ENCODE results near the gene SLC2A6.

The SLC2A6 gene

DNA sequence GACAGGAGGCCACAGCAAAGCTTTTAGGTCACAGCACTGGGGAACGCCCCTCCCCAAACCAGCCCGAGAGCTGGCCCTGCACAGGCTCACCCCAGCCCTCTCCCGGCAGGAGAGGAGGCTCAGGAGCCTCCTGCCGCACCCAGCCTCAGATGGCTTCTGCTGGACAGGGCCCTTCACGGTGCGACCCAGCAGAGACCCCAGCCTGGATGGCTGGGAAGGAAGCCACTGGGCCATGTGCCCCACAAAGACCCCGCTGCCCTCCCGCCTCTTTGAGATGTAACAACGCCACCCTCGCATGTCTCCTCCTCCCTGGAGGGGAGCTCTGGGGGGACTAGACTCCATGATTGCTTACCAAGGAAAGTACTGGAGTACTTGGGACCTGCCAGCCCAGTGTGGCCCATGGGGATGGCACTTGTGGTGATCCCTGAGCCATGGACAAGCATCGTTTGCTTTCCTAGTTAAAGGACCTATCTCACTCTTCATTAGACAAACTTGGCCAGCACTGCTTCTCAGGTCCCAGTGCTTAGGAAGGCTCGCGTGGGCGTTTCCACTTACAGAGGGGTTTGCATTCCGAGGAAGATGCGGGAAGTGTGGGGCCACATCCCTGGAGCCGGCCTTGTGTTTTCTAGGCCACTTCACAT is 36.8 kb upstream of the SLC2A6 start:
- DNase-seq (ENCODE audit: low read depth, low spot score), result no peak

DNA sequence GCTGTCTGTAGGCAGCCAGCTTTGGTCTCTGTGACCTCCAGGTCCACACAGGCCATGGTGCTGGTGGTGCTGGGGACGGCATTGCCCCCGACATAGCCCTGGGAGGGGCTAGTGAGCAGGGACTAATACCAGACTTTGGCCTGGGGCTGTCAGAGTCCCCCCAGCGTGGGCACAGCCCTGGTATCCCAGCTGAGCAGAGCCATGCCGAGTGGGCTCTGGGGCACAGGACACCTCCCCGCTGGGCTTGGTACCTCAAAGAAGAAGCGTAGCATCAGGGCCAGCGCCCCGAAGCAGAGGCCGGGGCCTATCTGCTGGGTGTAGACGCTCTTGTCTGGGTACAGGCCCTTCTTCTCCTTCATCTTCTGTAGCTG is 36.3 kb upstream of the SLC2A6 start:
- DNase-seq (ENCODE audit: low read depth, low spot score), result no peak

DNA sequence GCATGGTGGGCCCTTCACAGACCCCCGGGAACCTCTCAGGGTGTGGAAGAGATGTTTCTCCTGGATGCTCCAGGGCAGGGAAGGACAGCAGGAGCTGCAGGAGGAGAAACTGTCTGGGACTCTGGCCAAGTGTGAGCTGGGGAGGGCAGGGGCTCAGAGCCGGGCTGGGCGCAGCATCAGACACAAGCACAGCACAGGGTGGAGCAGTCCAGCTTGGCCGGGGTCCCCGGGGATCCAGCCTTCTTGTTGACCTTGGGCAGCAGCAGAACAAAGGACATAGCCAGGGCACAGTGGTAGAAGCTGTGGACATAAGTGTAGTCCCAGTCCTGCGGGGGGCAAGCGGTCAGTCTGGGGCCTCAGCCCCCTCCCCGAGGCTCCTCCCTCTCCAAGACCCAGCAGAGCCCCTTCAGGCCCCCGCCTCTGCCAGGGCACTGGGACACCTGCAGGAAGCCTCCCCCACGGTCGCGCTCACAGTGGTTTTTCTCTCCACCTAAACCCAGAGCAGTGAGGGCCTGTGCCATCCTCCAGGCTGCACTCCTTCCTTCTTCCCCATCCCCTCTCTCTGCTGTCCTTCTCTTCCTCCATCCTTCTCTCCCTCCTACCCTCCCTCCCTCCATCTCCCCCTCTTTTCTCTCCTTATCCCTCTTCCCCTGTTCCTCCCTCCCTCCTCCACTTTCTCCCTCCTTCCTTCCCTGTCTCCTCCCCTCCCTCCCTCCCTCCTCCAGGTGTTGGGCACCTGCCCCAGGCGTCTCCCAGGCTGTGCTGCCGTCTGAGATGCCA is 35.8 kb upstream of the SLC2A6 start:
- no peak for DNase-seq (ENCODE audit: low read depth, low spot score)

DNA sequence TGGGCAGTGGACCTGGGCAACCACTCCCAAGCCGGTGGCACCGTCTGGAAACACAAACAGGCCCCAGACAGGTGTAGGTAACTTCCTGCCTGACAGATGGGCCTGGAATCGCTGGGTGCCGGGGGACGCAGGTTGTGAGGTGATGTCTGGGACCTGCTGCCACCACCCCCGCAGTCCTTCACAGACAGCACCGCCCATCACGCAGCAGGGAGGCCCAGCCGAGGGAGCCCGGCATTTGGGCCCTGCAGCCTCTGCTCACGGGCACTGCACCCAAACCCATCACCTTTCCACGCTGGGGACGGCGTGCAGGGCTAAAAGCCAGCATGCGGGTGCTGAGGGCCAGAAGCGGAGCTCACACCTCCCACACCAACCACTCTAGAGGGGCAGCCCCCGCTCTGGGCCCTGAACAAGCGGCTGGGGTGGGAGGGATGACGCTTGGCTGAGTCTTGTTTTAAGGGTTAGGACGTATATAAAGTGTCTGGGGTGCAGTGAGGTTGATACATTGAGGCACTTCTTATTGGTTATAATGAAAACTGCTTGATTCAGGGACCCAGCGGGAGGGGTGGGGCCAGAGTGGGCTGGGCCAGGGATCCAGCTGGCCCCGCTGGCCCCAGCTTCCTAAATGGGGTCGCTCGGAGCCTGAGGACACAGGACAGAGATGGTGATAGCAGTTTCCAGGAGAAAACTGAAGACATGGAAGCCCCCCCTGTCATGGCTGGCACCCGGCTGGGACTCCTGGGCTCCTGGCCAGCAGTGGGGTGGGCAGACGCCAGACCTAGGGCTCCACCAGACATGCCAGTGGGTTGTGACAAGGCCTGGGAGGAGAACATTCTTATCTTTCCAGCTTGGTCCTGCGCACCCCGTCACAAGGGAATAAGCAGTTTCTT is 34.6 kb upstream of the SLC2A6 start:
- no peak for DNase-seq (ENCODE audit: low read depth, low spot score)

DNA sequence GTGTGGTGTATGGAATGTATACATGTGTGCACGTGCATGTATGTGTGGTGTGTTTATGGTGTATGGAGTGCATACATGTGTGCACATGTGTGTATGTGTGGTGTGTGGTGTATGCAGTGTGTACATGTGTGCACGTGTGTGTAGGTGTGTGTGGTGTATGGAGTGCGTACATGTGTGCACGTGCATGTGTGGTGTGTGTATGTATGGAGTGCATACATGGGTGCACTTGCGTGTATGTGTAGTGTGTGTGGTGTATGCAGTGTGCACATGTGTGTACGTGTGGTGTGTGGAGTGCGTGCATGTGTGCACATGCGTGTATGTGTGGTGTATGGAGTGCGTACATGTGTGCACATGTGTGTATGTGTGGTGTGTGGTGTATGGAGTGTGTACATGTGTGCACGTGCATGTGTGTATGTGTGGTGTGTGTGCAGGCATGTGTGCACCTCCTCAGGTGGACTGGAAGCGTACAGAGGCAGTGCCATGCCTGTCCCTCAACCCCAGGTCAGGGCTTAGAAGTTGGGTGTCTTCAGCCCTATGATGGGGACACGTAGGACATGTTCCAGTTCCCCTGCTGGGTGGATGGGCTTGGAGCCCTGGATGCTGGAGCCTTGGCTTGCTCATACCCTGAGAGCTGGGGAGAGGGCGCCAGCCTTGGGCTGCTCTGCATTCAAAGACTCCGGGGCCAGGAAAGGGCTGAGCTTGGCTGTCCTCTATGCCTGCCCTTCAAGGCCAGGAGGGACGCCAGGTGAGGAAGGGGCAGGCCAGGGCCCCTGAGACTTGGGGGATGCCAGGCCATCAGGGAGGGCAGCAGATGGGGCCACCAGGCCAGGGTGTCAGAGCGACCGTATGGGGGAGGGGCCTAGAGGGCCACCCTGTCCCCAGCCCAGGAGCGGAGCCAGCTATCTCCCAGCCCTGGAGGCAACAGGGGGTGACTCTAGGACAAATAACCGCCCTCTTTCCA is 33.6 kb upstream of the SLC2A6 start:
- no peak for DNase-seq (ENCODE audit: low read depth, low spot score)

DNA sequence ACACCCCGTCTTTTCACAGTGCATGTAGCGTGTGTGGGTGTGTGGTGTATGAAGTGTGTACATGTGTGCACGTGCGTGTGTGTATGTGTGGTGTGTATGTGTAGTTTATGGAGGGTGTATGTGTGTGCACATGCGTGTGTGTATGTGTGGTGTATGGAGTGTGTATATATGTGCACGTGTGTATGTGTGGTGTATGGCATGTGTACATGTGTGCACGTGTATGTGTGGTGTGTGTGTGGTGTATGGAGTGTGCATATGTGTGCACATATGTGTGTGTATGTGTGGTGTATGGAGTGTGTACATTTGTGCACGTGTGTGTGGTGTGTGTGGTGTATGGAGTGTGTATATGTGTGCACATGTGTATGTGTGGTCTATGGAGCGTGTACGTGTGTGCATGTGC is 32.7 kb upstream of the SLC2A6 start:
- no peak for DNase-seq (ENCODE audit: low read depth, low spot score)

DNA sequence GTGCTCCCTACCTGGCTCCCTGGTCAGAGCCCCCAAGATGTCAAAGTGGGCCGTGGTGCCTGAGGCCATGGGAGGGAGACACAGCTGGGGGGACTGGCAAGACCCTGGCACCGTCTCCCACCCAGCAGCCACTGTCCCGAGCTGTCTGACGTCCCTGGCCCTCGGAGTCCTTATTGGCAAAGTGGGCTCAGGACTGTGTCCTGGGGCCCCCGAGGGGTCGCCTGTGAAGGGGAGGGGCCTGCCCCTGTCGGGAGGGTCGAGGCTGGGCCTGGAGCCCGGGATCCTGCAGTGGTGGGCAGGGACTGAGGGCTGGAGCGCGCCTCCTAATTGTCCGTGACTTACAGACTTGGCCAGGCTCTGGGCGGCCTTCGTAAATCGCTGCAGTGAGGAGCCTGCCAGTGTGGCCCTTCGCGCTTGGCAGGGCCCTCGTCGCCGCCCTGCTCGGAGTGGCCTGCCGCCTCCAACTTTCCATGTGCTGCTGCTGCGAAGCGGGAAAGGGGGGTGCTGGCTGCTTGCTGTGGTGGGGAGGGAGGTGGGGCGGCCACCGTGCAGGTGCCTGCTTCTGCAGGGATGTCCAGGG is 32.1 kb upstream of the SLC2A6 start:
- DNase-seq (ENCODE audit: low read depth, low spot score), result no peak

DNA sequence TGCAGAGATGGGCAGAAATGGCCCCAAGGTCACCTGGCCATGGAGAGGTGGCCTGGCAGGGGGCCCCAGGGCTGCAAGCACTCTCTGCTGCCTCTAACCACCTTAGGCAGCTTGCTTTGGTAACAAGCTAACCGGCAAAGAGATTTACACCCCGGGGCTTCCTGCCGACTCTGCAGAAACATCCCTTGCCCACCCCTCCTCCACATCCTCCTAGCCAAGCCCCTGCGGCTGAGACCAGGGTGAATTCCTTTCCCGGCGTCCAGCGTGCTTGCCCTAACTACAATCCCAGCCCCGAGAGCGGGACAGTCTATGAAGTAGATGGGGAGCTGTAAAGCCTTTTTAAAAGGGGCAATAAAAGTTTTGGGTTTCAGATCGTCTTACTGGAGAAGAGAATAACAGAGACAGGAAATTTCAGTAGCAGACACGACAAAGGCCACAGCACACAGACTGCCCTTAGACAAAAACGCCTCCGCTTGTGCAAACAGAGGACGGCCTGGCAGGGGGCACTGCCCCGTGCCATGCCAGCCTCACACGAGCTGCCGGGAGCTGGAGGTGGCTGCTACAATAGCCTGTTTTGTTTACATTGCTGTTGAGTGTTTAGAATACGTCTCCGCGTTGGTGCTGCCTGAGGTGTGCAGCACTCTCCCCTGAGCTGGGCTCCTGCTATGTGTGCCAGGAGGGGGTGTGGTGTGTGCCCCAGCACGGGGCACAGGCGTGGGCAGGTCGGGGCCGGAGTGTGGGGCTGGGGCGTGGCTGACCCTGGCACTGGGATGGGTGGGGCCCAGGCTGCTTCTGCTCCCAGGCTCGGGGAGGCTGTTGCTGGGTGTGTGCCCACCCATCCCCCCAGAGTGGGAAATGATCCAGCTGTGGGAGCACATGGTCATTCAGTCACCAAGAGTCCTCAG is 30.5 kb upstream of the SLC2A6 start:
- no peak for DNase-seq (ENCODE audit: low read depth, low spot score)

DNA sequence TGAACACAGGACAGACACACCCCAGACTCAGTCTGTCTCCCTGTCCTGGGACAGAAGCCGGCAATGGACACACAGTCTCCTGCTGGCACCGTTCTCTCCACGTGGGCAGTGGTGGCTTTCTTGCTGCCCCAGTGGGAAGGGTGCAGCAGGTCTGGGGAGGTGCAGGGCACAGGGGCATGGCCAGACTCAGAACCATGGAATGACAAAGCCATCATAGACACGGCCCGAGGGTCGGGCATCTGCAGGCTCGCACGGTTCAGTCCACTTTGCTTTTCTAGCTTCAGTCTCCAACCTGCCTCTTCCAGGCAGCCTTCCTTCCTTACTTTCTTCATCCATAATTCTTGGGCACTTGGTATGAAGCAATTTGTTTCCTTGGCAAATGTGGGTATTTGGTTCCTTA is 29.1 kb upstream of the SLC2A6 start:
- no peak for DNase-seq (ENCODE audit: low read depth, low spot score)

DNA sequence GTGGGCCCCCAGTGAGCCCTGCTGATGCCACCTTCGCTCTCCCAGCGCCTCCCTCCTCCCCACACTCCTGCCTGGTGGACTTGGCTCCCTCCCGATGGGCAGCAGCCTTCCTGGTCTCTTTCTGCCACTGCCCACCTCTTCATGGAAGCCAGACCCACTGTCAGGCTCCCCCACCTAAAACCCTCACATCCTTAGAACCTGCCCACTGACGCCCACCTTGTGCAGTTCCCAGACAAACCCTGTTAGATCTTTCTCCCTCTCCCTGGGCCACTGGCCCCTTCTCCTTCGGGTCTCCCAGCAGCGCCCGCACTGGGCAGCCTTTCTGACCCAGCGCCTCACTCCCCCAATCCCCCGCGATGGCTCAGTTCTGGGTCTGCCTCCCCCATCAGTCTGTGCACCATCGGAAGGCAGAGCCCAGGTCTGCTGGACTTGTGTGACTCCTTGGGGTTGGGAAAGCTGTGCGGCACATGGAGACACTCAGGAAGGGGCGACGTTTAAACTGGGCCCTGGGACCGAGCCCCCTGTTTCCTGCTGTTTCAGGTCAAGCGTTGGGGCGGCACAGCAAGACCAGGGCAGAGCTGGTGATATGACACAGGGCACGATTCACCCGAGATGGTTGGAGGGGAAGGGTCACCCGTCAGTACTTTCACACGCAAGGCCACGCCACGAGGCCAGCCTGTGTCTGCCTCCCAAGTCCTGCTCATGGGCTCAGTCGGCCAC is 28.5 kb upstream of the SLC2A6 start:
- DNase-seq (ENCODE audit: low read depth, low spot score), result no peak

DNA sequence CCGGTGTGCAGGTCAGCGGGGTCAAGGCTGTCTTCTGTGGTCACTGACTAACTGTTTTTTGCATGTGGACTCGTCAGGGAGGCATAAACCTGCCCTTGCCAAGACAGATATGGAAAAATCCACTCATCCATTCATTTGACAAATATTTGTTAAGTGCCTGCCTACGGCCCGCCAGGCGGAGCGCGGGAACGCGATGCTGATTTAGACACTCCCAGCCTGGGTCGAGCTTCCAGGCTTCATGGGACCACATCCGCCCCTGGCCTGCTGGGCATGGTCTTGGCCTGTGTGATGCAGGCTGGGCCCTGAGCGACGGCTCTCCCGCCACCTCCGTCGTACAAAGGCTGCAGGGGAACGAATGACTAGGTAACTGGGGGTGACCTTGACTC is 27.7 kb upstream of the SLC2A6 start:
- DNase-seq (ENCODE audit: low read depth, low spot score), result no peak

DNA sequence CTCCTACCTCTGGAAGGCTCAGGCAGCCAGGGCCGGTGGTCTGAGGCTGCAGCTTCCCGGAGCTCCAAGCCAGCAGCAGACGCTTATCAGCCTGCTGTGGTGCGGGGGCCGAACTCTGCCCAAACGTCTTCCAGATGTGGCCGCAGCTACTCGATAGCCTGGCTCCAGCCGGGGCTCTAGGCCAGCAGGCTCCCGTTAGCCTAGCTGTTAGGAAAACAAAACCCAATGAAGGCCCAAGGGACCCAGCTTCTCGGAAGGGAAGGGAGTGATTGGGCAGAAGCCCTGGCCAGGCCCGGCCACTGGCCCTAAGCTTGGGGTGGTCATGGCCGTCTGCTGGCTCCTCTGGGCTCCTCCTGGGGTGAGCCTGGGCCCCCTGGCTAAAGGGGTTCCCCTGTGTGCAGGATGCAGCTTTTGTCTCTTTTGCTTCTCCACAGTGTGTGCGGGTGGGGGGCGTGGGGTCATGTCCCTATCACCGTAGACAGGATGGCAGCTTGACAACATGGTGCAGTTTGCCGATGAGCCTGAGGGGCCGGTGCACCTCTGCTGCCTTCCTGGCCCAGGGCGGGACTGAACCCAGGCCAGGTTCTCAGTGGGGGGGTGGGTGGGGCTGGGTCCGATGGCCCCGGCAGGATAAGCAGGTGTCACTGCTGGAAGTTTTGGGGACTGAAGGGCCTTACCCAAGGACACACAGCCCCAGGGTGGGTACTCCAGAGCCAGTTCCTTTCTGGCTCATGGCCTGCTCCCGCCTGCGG is 27.2 kb upstream of the SLC2A6 start:
- DNase-seq (ENCODE audit: low read depth, low spot score), result peak; percentile 17

DNA sequence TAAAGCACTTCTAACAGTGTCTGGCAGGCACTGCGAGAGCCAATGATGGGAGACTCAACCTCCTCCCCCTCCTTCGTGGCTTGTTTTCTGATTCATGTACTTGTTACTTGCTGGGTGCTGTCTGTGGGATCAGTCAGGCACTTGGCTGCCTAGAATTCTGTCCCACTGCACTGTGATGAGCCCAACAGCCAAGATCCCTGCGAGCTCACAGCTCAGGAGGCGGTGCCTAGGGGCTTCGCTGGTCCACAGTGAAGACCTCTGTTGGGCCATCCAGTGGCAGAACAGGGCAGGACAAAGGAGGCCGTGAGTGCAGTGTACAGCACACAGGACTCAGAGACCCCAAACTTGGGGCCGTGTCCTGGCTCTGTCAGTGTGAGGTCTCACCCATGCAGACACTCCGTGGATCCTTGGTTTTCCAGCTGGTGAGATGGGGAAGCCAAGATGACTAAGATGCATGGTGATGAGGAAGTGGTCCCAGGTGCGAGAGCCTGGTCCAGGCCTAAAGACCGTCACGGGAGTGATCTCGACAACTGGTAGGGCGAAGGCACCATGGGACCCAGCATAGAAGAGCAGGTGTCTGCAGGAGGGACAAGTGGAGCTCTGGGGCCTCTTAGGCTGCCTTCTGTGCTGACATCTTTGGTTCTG is 26.4 kb upstream of the SLC2A6 start:
- no peak for DNase-seq (ENCODE audit: low read depth, low spot score)

DNA sequence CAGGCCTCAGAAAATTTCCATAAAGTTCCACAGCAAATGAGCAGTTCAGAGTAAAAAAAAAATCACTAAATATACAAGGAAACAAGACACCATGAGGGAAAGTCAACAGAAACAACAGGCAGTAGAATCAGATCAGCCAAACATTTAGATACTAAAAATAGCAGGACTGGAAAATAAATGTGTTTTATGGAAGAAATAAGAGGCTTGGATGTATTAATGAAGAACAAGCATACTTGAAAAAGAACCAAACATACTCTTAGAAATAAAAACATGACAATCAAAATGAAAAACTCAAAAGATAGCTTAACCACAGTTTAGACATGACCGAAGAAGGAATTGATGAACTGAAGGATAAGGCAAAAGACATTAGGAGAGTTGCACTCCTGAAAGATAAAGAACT is 23.2 kb upstream of the SLC2A6 start:
- no peak for DNase-seq (ENCODE audit: low read depth, low spot score)

DNA sequence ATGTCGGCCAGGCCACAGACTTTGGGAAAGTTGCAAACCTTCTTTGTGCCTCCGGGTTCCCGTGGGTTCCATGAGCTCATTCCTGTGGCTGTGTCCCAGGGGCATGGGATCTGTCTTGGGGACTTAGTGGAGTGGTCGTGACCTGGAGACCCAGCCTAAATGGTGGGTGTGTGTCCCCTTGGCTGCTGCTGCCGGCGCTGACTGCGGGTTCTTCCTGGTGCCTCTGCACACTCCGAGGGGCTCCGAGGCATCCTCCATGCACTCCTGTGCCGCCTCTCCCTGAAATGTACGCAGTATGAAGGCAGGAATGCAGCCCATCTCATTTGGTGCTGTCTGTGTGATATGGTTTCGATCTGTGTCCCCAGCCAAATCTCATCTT is 21.0 kb upstream of the SLC2A6 start:
- DNase-seq (ENCODE audit: low read depth, low spot score), result no peak

DNA sequence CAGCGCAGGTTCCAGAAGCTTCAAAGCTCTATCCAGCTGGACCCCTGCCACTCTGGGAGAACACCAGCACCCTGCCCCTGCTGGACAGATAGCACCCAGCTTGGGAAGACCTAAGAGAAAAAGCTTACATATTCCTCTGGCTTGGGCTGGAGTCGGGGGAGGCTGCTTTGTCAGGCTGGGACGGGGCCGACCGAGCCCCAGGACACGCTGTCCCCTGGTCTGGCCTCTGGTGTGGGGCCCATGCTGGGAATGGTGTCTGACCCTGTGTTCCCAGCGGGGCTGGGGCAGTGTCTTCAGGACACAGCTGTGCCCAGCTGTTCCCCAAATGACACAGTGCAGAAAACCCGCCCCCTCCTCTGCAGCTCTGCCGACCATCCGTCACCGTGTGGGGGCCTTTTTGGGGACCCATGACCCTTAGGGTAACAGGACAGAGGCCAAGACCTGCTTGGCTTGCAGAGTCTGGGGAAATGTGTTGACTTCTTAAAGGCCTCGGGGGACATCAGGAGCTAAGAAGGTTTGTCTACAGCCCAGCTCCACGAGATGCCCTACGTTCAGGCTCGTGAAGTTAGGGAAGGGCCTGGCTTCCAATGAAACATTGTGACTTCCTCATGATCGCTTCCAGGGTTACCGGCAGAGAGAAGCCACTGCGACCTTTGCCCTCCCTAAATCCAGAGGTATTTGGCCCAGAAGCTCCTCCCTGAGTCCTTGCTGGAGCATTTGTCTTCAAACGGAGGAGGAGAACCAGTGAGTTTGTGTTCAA is 20.4 kb upstream of the SLC2A6 start:
- DNase-seq (ENCODE audit: low read depth, low spot score), result no peak
